Panc1 (cell line): Measurements from ENCODE around the gene CDSN. TPM values are rescaled to one million over a fixed set of nuclear protein-coding genes. Genes with fewer than 3 reads are reported as not detected.

Source experiments
- ATAC-seq: fragments of 200-7000 bp; cut with Tn5 transposase; 2 replicates; pipeline ENCODE4 v1.9.1; 2020; ENCODE audit warnings: mild to moderate bottlenecking, moderate library complexity
- BruUV-seq: library from RNA; stranded (reverse); fragments of 400-500 nt; replicated peaks from 2 replicates; lab custom pipeline; 2021; lab: Mats Ljungman, UMichigan
- CTCF ChIA-PET: fragments of 300-600 bp; sonication (Branson Sonifier 250); formaldehyde crosslinking; loops from one replicate; lab custom pipeline; 2022; ENCODE audit warnings: antibody characterized with exemption; lab: Charles Lee
- POLR2A ChIA-PET: fragments of 300-600 bp; sonication (Branson Sonifier 250); formaldehyde crosslinking; loops from one replicate; lab custom pipeline; 2022; ENCODE audit warnings: antibody characterized with exemption; lab: Charles Lee
- DNase-seq: peaks from one replicate; pipeline ENCODE4 v3.0.0-alpha.2; 2010; ENCODE audit warnings: low read depth, low spot score
- H3K27ac ChIP-seq: 2 replicates; pipeline ENCODE4 v1.5.1; 2011; ENCODE audit warnings: mild to moderate bottlenecking, low read length, inconsistent platforms
- H3K27me3 ChIP-seq: fragments of 200-500 bp; sonication (Bioruptor generic); 2 replicates; pipeline ENCODE4 v1.6.0; 2014; ENCODE audit warnings: low read length, inconsistent platforms; ENCODE audit not compliant: control insufficient read depth, insufficient read depth
- H3K36me3 ChIP-seq: fragments of 200-500 bp; sonication (Bioruptor generic); 2 replicates; pipeline ENCODE4 v1.5.1; 2014; ENCODE audit warnings: inconsistent platforms, mild to moderate bottlenecking, low read length, moderate library complexity; ENCODE audit not compliant: control insufficient read depth, insufficient read depth
- H3K4me1 ChIP-seq: 2 replicates; pipeline ENCODE4 v1.5.1; 2011; ENCODE audit warnings: inconsistent platforms, mild to moderate bottlenecking, low read length, moderate library complexity; ENCODE audit not compliant: control insufficient read depth, insufficient read depth
- H3K4me3 ChIP-seq, 2 experiments: 2 replicates each; pipeline ENCODE4 v1.5.1; 2011 to 2012; ENCODE audit warnings: low read depth in 2 of 2, low read length in 2 of 2, mild to moderate bottlenecking in 2 of 2, inconsistent platforms in 1 of 2, moderate library complexity in 1 of 2
- H3K9me3 ChIP-seq: fragments of 200-500 bp; sonication (Bioruptor generic); 2 replicates; pipeline ENCODE4 v1.5.1; 2014; ENCODE audit warnings: low read depth, mild to moderate bottlenecking, inconsistent platforms, low read length, moderate library complexity; ENCODE audit not compliant: control insufficient read depth, insufficient read depth
- POLR2AphosphoS5 ChIP-seq: IDR thresholded peaks from 2 replicates; pipeline ENCODE4 v1.6.1; 2012; ENCODE audit warnings: mild to moderate bottlenecking, low read depth, low read length, moderate library complexity
- SIN3A ChIP-seq: IDR thresholded peaks from 2 replicates; pipeline ENCODE4 v1.6.1; 2012; ENCODE audit warnings: low read depth, mild to moderate bottlenecking, low read length, moderate library complexity, borderline replicate concordance; ENCODE audit not compliant: insufficient read depth
- TCF7L2 ChIP-seq: IDR thresholded peaks from 2 replicates; pipeline ENCODE4 v1.6.1; 2011; ENCODE audit warnings: mild to moderate bottlenecking, low read depth, low read length, inconsistent platforms
- in situ Hi-C: cut with HindIII; loops from 2 replicates; pipeline ENCODE4 v1.10.0; 2016; ENCODE audit warnings: low sequenced_read_pairs, low pct_unique_long_range_greater_than_20kb
- intact Hi-C: fragments of 100-400 bp; cut with micrococcal nuclease; formaldehyde crosslinking; loops from one replicate; pipeline ENCODE4 v1.10.0; 2022; ENCODE audit not compliant: unreplicated experiment
- total RNA-seq: library from RNA; stranded (reverse); gene quantifications from one replicate; pipeline ENCODE4 v1.2.1, GENCODE V29; 2021; ENCODE audit not compliant: unreplicated experiment
- TF ChIP-seq, protein P1 (sequence below), 2 experiments: IDR thresholded peaks; 2 replicates each; pipeline ENCODE4 v1.6.1; 2011 to 2012; ENCODE audit warnings: low read depth in 2 of 2, control low read depth in 1 of 2, low read length in 1 of 2, mild to moderate bottlenecking in 1 of 2, moderate library complexity in 1 of 2; ENCODE audit not compliant: insufficient read depth in 1 of 2
- TF ChIP-seq, protein P2 (sequence below): fragments of 450-650 bp; IDR thresholded peaks from 2 replicates; pipeline ENCODE4 v1.5.1; 2017; ENCODE audit warnings: mild to moderate bottlenecking

CDSN gene
- total RNA-seq, 1 experiment from 2014 or later, result not detected

DNA sequence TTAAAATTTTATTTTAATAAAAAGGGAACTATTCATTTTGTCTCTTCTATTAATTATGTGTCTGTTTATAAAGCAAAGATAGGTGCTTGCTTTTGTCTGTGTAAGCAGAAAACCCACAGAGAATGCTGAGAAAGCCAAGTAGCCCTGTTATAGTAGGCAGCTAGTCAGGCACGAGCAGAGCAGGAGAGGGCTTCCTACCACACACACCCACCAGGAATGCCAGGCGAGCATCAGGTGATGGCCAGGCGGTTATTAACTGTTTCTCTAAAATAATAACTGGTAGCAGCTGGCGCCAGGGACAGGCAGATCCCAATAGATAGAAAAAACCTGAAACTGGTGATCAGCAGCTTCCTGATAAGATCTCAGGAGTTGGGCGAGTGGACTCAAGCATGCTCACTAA is 23.6 kb downstream of the CDSN start:
- Histone ChIP-seq H3K9me3 (no peaks in the 10 kb centered on the region), H3K36me3 (no peaks in the 10 kb centered on the region), H3K27me3 (no peaks in the 10 kb centered on the region), H3K4me3 (no peak overlapping the region), H3K4me1 (peaks cover 5% of the 10 kb centered on the region; the same call in 1 of the 2 replicates), H3K27ac (no peak overlapping the region)
- DNase-seq, result no peak
- intact Hi-C loops (no loop called here), in situ Hi-C loops (no loop called here)
- ChIA-PET CTCF (no interaction called here), POLR2A (no interaction called here)
- no peak for ATAC-seq
- TF ChIP-seq POLR2AphosphoS5 (no peak), SIN3A (no peak), TCF7L2 (no peak)
- TF ChIP-seq, protein P1, sequence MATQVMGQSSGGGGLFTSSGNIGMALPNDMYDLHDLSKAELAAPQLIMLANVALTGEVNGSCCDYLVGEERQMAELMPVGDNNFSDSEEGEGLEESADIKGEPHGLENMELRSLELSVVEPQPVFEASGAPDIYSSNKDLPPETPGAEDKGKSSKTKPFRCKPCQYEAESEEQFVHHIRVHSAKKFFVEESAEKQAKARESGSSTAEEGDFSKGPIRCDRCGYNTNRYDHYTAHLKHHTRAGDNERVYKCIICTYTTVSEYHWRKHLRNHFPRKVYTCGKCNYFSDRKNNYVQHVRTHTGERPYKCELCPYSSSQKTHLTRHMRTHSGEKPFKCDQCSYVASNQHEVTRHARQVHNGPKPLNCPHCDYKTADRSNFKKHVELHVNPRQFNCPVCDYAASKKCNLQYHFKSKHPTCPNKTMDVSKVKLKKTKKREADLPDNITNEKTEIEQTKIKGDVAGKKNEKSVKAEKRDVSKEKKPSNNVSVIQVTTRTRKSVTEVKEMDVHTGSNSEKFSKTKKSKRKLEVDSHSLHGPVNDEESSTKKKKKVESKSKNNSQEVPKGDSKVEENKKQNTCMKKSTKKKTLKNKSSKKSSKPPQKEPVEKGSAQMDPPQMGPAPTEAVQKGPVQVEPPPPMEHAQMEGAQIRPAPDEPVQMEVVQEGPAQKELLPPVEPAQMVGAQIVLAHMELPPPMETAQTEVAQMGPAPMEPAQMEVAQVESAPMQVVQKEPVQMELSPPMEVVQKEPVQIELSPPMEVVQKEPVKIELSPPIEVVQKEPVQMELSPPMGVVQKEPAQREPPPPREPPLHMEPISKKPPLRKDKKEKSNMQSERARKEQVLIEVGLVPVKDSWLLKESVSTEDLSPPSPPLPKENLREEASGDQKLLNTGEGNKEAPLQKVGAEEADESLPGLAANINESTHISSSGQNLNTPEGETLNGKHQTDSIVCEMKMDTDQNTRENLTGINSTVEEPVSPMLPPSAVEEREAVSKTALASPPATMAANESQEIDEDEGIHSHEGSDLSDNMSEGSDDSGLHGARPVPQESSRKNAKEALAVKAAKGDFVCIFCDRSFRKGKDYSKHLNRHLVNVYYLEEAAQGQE (IDR thresholded peaks at IDR 0.05; ENCODE audit: insufficient read depth in 1 of 2, low read depth in 2 of 2, low read length in 1 of 2), result no peak
- TF ChIP-seq, protein P2, sequence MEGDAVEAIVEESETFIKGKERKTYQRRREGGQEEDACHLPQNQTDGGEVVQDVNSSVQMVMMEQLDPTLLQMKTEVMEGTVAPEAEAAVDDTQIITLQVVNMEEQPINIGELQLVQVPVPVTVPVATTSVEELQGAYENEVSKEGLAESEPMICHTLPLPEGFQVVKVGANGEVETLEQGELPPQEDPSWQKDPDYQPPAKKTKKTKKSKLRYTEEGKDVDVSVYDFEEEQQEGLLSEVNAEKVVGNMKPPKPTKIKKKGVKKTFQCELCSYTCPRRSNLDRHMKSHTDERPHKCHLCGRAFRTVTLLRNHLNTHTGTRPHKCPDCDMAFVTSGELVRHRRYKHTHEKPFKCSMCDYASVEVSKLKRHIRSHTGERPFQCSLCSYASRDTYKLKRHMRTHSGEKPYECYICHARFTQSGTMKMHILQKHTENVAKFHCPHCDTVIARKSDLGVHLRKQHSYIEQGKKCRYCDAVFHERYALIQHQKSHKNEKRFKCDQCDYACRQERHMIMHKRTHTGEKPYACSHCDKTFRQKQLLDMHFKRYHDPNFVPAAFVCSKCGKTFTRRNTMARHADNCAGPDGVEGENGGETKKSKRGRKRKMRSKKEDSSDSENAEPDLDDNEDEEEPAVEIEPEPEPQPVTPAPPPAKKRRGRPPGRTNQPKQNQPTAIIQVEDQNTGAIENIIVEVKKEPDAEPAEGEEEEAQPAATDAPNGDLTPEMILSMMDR, result no peak
- no TSS peak for BruUV-seq

DNA sequence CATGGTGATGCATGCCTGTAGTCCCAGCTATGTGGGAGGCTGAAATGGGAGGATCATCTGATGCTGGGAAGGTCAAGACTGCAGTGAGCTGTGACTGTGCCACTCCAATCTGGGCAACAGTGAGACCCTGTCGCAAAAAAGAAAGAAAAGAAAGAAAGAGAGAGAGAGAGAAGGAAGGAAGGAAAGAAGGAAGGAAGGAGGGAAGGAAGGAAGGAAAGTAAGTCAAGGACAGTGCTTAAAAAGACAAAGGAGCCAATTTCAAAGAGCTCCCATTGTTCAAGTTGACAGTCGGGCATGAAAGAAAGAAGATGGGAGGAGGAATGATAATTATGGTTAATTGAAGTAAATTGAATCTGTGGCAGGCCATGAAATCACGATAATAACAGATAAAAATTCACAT is 24.0 kb downstream of the CDSN start:
- CTCF ChIA-PET, result no interaction called here
- intact Hi-C loops, result no loop called here
- no peak overlapping the region for H3K27ac ChIP-seq

More for the DNA sequence above, 24.0 kb downstream of the CDSN start:
- Histone ChIP-seq H3K36me3 (no peaks in the 10 kb centered on the region), H3K4me3 (no peak overlapping the region), H3K27me3 (no peaks in the 10 kb centered on the region), H3K4me1 (peaks cover 5% of the 10 kb centered on the region; the same call in 1 of the 2 replicates), H3K9me3 (no peaks in the 10 kb centered on the region)
- no peak for ATAC-seq
- POLR2A ChIA-PET, result no interaction called here
- in situ Hi-C loops, result no loop called here
- TF ChIP-seq, protein P1 (IDR thresholded peaks at IDR 0.05; ENCODE audit: insufficient read depth in 1 of 2, low read depth in 2 of 2, low read length in 1 of 2), result no peak
- TF ChIP-seq TCF7L2 (no peak), POLR2AphosphoS5 (no peak), SIN3A (no peak)
- TF ChIP-seq, protein P2, result no peak
- no TSS peak for BruUV-seq
- no peak for DNase-seq
